ENCODE measurements around the gene XPO6.

- TF ChIP-seq POLR2A (IDR thresholded peaks at IDR 0.05; ENCODE audit: low read depth, low read length) (no peak), TAF1 (IDR thresholded peaks at IDR 0.05; ENCODE audit: low read depth, low read length) (no peak), POLR2AphosphoS5 (IDR thresholded peaks at IDR 0.05; ENCODE audit: low read depth, low read length) (no peak), POU2F2 (IDR thresholded peaks at IDR 0.05; ENCODE audit: low read depth, low read length) (no peak)
Observed at GRCh38 chr16:28131743-28132393, 79.9 kb downstream of the XPO6 start.
